Measurements from ENCODE around the gene TMEM138. TPM values are rescaled to one million over a fixed set of nuclear protein-coding genes. Genes with fewer than 3 reads are reported as not detected.

TMEM138 gene
- total RNA-seq, 4 donors from 2014 or later = 12.0 to 81.5 (median 20.9) TPM

- H3K27me3 ChIP-seq = no peaks in the 10 kb centered on the region
- no peaks in the 10 kb centered on the region for H3K9me3 ChIP-seq
- no peak for TF ChIP-seq POLR2A (IDR thresholded peaks at IDR 0.05)
- TF ChIP-seq, protein P1, sequence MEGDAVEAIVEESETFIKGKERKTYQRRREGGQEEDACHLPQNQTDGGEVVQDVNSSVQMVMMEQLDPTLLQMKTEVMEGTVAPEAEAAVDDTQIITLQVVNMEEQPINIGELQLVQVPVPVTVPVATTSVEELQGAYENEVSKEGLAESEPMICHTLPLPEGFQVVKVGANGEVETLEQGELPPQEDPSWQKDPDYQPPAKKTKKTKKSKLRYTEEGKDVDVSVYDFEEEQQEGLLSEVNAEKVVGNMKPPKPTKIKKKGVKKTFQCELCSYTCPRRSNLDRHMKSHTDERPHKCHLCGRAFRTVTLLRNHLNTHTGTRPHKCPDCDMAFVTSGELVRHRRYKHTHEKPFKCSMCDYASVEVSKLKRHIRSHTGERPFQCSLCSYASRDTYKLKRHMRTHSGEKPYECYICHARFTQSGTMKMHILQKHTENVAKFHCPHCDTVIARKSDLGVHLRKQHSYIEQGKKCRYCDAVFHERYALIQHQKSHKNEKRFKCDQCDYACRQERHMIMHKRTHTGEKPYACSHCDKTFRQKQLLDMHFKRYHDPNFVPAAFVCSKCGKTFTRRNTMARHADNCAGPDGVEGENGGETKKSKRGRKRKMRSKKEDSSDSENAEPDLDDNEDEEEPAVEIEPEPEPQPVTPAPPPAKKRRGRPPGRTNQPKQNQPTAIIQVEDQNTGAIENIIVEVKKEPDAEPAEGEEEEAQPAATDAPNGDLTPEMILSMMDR (IDR thresholded peaks at IDR 0.05) = no peak
- no peaks in the 10 kb centered on the region for H3K36me3 ChIP-seq
- intact Hi-C loops (cut with DNase I; ENCODE audit: low total_unique reads) = no loop called here
- H3K27ac ChIP-seq = no peak overlapping the region
- H3K4me3 ChIP-seq = no peak overlapping the region
- no peaks in the 10 kb centered on the region for H3K4me1 ChIP-seq
- no peak for DNase-seq
These were observed 2.0 kb downstream of the TMEM138 start for GRCh38 chr11:61364012-61364675.

GRCh38 chr11:61367406-61367805 lies 5.2 kb downstream of the TMEM138 start:
- TF ChIP-seq POLR2A (IDR thresholded peaks at IDR 0.05) = no peak
- TF ChIP-seq, protein P1 (IDR thresholded peaks at IDR 0.05) = no peak
- Histone ChIP-seq H3K27ac (peak overlapping the region; percentile 55 to 61), H3K27me3 (no peaks in the 10 kb centered on the region), H3K4me3 (no peak overlapping the region), H3K36me3 (no peaks in the 10 kb centered on the region), H3K9me3 (no peaks in the 10 kb centered on the region), H3K4me1 (peaks cover 0 to 4% of the 10 kb centered on the region in 2 donors)
- intact Hi-C loops (cut with DNase I; ENCODE audit: low total_unique reads) = no loop called here
- no peak for DNase-seq

DNA sequence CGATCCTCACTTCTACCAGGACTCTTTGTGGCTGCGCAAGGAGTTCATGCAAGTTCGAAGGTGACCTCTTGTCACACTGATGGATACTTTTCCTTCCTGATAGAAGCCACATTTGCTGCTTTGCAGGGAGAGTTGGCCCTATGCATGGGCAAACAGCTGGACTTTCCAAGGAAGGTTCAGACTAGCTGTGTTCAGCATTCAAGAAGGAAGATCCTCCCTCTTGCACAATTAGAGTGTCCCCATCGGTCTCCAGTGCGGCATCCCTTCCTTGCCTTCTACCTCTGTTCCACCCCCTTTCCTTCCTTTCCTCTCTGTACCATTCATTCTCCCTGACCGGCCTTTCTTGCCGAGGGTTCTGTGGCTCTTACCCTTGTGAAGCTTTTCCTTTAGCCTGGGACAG lies 6.5 kb downstream of the TMEM138 start:
- peak overlapping the region in 1 of 2 donors; percentile 60 for H3K27ac ChIP-seq
- H3K36me3 ChIP-seq = no peaks in the 10 kb centered on the region
- H3K4me3 ChIP-seq = no peak overlapping the region
- no peaks in the 10 kb centered on the region for H3K9me3 ChIP-seq
- peaks cover 0 to 4% of the 10 kb centered on the region in 2 donors for H3K4me1 ChIP-seq
- intact Hi-C loops (cut with DNase I; ENCODE audit: low total_unique reads) = no loop called here
- no peak for DNase-seq
- TF ChIP-seq POLR2A (IDR thresholded peaks at IDR 0.05) = no peak
- TF ChIP-seq, protein P1 (IDR thresholded peaks at IDR 0.05) = no peak
- no peaks in the 10 kb centered on the region for H3K27me3 ChIP-seq

DNA sequence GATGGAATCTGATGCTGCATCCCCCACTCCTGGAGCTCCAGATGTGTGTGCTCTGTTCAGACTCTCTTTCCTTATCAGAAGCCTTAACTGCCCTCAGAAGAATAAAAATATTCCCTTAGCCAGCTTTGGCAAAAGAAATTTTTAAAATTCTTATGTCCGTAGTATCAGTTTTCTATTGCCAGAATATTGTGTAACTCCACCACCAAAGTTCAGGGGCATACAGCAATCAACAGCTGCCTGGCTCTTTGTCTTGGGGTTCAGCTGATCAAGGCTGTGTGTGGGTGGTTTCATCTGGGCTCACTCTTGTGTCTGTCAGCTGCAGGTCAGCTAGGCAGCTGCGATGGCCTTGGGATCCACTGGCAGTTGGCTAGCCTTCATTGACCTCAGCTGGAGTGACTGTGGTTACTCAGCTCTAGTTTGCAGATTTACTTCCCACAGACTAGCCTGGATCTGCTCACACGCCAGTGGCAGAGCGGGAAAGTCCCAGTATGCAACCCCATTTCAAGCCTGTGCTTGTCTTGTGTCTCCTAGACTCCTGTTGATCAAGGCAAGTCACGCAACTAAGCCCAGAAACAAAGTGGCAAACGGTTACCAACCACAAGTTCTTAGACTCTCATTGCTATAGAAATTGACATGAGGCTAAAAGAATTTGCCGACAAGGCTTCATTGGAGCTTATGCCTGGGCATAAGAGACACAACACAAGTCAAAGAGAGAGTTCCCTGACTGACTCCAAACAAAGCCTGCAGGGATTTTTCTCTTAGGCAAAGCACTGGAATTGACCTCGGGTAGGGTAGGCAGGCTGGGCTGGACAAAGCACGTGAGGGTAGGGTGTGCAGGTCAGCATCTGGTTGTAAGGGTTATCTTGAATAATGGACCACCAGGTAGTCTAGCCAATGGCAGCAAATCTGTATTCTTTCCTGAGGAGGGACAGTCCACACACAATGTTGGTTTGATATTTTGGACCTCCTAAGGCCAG lies 7.5 kb downstream of the TMEM138 start:
- Histone ChIP-seq H3K4me3 (no peak overlapping the region), H3K9me3 (no peaks in the 10 kb centered on the region), H3K27me3 (no peaks in the 10 kb centered on the region), H3K4me1 (peaks cover 0 to 4% of the 10 kb centered on the region in 2 donors), H3K27ac (peak overlapping the region; percentile 36 to 60), H3K36me3 (no peaks in the 10 kb centered on the region)
- peak; percentile 80 to 83 for DNase-seq
- TF ChIP-seq, protein P1 (IDR thresholded peaks at IDR 0.05) = no peak
- TF ChIP-seq POLR2A (IDR thresholded peaks at IDR 0.05) = no peak
- intact Hi-C loops (cut with DNase I; ENCODE audit: low total_unique reads) = no loop called here

All from uterus (tissue), 4 donors.